Gastroesophageal sphincter (tissue), 4 donors: ENCODE data around the gene STMP1. TPM values are rescaled to one million over a fixed set of nuclear protein-coding genes. Genes with fewer than 3 reads are reported as not detected.
"Not testable (repeated sequence)": the region's sequence is repeated elsewhere in the genome, so short reads cannot be mapped to it uniquely, and the experiment has no call there.

Experiments
- ATAC-seq: fragments of 150-250 bp; one replicate; pipeline ENCODE4 v1.9.1; 2016; ENCODE audit warnings: mild to moderate bottlenecking, moderate library complexity
- H3K27ac ChIP-seq, 4 donors: fragments of 200-600 bp; sonication (generic) in 3 of 4; 1 replicate in 3 of 4; 2 replicates in 1 of 4; pipeline ENCODE4 v1.5.1; 2016 to 2019
- H3K27me3 ChIP-seq: fragments of 200-600 bp; sonication (generic); one replicate; pipeline ENCODE4 v1.5.1; 2019
- H3K36me3 ChIP-seq, 2 donors: fragments of 200-600 bp; sonication (generic); one replicate each; pipeline ENCODE4 v1.5.1; 2019; ENCODE audit warnings: control low read depth in 1 of 2
- H3K4me1 ChIP-seq, 3 donors: fragments of 200-600 bp; sonication (generic); 1 replicate in 2 of 3; 2 replicates in 1 of 3; pipeline ENCODE4 v1.5.1; 2016 to 2019; ENCODE audit warnings: control low read depth in 2 of 3
- H3K4me3 ChIP-seq, 2 donors: fragments of 200-600 bp; sonication (generic); one replicate each; pipeline ENCODE4 v1.5.1; 2019; ENCODE audit warnings: mild to moderate bottlenecking in 1 of 2, moderate library complexity in 1 of 2
- H3K9me3 ChIP-seq, 3 donors: fragments of 200-600 bp; sonication (generic); one replicate each; pipeline ENCODE4 v1.5.1; 2017 to 2019; ENCODE audit warnings: control low read depth in 2 of 3
- EP300 ChIP-seq: sonication (generic); formaldehyde crosslinking; IDR thresholded peaks from one replicate; pipeline ENCODE4 v1.6.1; 2017; ENCODE audit warnings: antibody characterized with exemption, mild to moderate bottlenecking
- POLR2A ChIP-seq, 2 donors: fragments of 450-650 bp; IDR thresholded peaks; one replicate each; pipeline ENCODE4 v1.6.1; 2017; ENCODE audit warnings: antibody characterized with exemption in 2 of 2, mild to moderate bottlenecking in 2 of 2, moderate library complexity in 1 of 2
- POLR2AphosphoS5 ChIP-seq: sonication (generic); formaldehyde crosslinking; IDR thresholded peaks from one replicate; pipeline ENCODE4 v1.6.1; 2017; ENCODE audit warnings: antibody characterized with exemption
- WGBS, 2 donors: methylation state at CpG; one replicate each; pipeline ENCODE4 v1.1.5; 2018; ENCODE audit warnings: low coverage in 1 of 2; 5-methylcytosine and 5-hydroxymethylcytosine counted together
- total RNA-seq, 4 donors: library from RNA; depleted of rRNA; stranded (reverse); fragments of >200 nt; gene quantifications; one replicate each; pipeline ENCODE4 v1.1.0, GENCODE V29; 2016
- TF ChIP-seq, protein P1 (sequence below), 4 experiments: fragments of 200-600 bp in 2 of 4; fragments of 450-650 bp in 2 of 4; sonication (generic) in 1 of 4; IDR thresholded peaks; one replicate each; pipeline ENCODE4 v1.5.1; 2017 to 2019; ENCODE audit warnings: antibody characterized with exemption in 4 of 4, mild to moderate bottlenecking in 2 of 4, moderate library complexity in 2 of 4

The STMP1 gene
- total RNA-seq, 4 donors from 2014 or later: 6.5 to 17.4 (median 11.9) TPM

DNA sequence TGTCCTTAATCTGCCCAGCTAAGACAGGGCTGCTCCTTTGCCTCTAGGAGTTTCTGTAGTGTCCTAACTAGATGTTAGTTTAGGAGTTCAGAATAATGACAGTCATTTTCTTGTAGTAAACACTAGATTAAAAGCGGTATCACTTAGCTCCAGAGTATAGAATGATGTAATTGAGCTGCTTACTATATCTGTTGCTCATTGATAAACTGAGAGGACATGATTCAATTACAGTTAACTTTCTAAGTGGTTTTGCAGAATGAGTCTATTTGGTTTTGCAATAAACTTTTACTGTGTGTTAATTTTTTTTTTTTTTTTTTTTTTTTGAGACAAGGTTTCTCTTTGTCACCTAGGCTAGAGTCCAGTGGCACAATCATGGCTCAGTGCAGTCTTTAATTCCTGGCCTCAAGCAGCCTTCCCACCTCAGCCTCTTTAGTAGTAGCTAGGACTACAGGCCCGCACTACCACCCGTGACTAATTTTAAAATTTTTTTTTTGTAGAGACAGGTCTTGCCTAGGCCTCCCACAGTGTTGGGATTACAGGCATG is 1.8 kb downstream of the STMP1 start:
- H3K27ac ChIP-seq: peak overlapping the region in 2 of 4 donors; percentile 87 to 92
- H3K36me3 ChIP-seq: peaks cover 0 to 6% of the 10 kb centered on the region in 2 donors
- TF ChIP-seq POLR2A (IDR thresholded peaks at IDR 0.05) (no peak), POLR2AphosphoS5 (no peak), EP300 (no peak)
- TF ChIP-seq, protein P1, sequence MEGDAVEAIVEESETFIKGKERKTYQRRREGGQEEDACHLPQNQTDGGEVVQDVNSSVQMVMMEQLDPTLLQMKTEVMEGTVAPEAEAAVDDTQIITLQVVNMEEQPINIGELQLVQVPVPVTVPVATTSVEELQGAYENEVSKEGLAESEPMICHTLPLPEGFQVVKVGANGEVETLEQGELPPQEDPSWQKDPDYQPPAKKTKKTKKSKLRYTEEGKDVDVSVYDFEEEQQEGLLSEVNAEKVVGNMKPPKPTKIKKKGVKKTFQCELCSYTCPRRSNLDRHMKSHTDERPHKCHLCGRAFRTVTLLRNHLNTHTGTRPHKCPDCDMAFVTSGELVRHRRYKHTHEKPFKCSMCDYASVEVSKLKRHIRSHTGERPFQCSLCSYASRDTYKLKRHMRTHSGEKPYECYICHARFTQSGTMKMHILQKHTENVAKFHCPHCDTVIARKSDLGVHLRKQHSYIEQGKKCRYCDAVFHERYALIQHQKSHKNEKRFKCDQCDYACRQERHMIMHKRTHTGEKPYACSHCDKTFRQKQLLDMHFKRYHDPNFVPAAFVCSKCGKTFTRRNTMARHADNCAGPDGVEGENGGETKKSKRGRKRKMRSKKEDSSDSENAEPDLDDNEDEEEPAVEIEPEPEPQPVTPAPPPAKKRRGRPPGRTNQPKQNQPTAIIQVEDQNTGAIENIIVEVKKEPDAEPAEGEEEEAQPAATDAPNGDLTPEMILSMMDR (IDR thresholded peaks at IDR 0.05): no peak
- H3K27me3 ChIP-seq: no peaks in the 10 kb centered on the region
- H3K4me1 ChIP-seq: peaks cover 0 to 43% (median 7%) of the 10 kb centered on the region in 3 donors
- 47 to 71% methylated on average over 1 of the region's 3 CpGs for WGBS, 2 donors
- H3K4me3 ChIP-seq: no peak overlapping the region
- no peaks in the 10 kb centered on the region for H3K9me3 ChIP-seq
- ATAC-seq: no peak

DNA sequence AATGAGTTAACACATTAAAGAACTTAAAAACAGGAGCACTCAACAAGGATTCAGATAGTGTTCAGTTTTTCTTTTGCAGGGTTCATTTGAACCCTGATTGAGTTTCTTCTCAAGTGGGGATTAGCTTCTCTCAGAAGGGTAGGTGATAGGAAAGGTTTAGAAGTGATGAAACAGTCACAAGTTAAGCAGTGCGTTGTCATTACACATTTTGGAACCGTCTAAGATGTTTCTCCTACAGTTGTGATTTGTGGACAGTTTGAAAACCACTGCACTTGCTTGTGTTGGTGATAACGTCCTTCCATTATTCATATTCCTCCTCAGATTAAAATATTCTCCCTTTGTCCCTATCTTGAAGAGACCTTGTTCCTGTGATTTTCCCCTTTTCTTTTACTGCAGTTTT is 2.7 kb downstream of the STMP1 start:
- Histone ChIP-seq H3K4me3 (no peak overlapping the region), H3K36me3 (peaks cover 0 to 6% of the 10 kb centered on the region in 2 donors), H3K27ac (no peak overlapping the region), H3K27me3 (no peaks in the 10 kb centered on the region), H3K4me1 (peaks cover 0 to 52% (median 7%) of the 10 kb centered on the region in 3 donors), H3K9me3 (no peaks in the 10 kb centered on the region)
- TF ChIP-seq POLR2AphosphoS5: no peak
- no peak for TF ChIP-seq POLR2A (IDR thresholded peaks at IDR 0.05)
- TF ChIP-seq, protein P1 (IDR thresholded peaks at IDR 0.05): no peak
- no peak for TF ChIP-seq EP300
- WGBS, 2 donors: 51 to 67% methylated on average over 3 of the region's 3 CpGs
- no peak for ATAC-seq

DNA sequence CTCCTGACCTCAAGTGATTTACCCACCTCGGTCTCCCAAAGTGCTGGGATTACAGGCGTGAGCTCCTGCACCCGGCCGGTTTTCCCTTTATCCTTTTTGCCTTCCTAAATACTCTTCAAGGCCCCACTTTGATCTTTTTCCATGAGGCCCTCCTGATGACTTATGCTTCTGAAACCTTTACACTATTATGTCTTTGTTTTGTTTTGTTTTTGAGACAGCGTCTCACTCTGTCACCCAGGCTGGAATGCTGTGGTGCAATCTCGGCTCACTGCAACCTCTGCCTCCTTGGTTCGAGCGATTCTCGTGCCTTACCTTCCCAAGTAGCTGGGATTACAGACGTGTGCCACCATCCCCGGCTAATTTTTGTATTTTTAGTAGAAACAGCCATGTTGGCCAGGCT is 3.8 kb downstream of the STMP1 start:
- Histone ChIP-seq H3K27me3 (no peaks in the 10 kb centered on the region), H3K9me3 (no peaks in the 10 kb centered on the region), H3K4me1 (peaks cover 2 to 63% (median 7%) of the 10 kb centered on the region in 3 donors), H3K4me3 (no peak overlapping the region), H3K27ac (no peak overlapping the region), H3K36me3 (peaks cover 0 to 6% of the 10 kb centered on the region in 2 donors)
- no peak for TF ChIP-seq POLR2A (IDR thresholded peaks at IDR 0.05)
- no peak for TF ChIP-seq EP300
- TF ChIP-seq, protein P1 (IDR thresholded peaks at IDR 0.05): no peak
- TF ChIP-seq POLR2AphosphoS5: no peak
- no peak for ATAC-seq
- WGBS, 2 donors: 91 to 100% methylated on average over 3 to 11 of the region's 11 CpGs

DNA sequence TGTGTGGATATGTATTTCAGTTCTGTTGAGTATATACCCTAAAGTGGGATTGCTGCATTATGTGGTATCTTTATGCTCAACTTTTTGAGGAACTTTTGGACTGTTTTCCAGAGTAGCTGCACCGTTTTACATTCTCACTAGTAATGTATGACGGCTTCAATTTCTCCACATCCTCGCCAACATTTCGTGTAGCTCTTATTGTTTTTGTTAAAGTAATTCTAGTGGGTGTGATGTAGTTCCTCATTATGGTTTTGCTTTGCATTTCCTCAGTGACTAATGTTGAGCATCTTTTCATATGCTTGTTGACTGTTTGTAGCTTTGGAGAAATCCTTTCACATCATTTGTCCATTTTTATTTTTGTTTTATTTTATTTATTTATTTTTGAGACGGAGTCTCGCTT is 4.5 kb downstream of the STMP1 start:
- TF ChIP-seq POLR2AphosphoS5: no peak
- TF ChIP-seq, protein P1 (IDR thresholded peaks at IDR 0.05): no peak
- TF ChIP-seq EP300: no peak
- TF ChIP-seq POLR2A (IDR thresholded peaks at IDR 0.05): no peak
- WGBS, 2 donors: 68 to 73% methylated on average over 6 of the region's 6 CpGs
- no peak for ATAC-seq

DNA sequence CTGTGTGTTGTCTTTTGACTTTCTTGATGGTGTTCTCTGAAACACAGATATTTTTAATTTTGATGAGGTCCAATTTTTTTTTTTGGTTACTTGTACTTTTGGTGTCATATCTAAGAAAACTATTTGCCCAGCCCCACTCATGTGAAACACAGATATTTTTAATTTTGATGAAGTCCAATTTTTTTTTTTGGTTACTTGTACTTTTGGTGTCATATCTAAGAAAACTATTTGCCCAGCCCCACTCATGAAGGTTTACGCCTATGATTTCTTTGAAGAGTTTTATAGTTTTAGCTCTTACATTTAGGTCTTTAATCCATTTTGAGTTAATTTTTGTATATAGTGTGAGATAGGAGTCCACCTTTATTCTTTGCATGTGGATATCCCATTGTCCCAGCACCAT is 5.3 kb downstream of the STMP1 start:
- 100% methylated on average over 1 of the region's 1 CpG for WGBS, 2 donors
- peaks cover 5 to 70% (median 7%) of the 10 kb centered on the region in 3 donors for H3K4me1 ChIP-seq
- not testable (repeated sequence) for ATAC-seq, H3K9me3 ChIP-seq, H3K36me3 ChIP-seq, H3K27ac ChIP-seq, H3K4me3 ChIP-seq, H3K27me3 ChIP-seq

More for the DNA sequence above, 4.5 kb downstream of the STMP1 start:
- Histone ChIP-seq H3K36me3 (peaks cover 0 to 6% of the 10 kb centered on the region in 2 donors), H3K4me3 (no peak overlapping the region), H3K27me3 (no peaks in the 10 kb centered on the region), H3K27ac (no peak overlapping the region), H3K4me1 (peaks cover 5 to 65% (median 7%) of the 10 kb centered on the region in 3 donors), H3K9me3 (no peaks in the 10 kb centered on the region)

DNA sequence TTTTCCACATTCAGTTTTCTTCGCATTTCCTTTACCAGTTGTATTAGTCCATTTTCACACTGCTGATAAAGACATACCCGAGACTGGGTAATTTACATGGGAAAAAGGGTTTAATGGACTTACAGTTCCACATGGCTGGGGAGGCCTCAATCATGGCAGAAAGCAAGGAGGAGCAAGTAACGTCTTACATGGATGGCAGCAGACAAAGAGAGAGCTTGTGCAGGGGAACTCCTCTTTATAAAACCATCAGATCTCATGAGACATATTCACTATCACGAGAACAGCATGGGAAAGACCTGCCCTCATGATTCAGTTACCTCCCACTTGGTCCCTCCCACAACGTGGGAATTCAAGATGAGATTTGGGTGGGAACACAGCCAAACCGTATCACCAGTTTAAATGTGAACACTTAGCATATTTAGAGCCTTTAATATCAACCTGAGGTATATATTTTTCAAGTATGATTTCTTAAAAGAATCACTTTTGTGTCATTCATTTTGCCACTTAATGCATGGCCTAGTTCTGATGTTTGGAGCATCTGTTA is 6.6 kb downstream of the STMP1 start:
- not testable (repeated sequence) for H3K9me3 ChIP-seq, H3K27me3 ChIP-seq, H3K4me3 ChIP-seq, H3K27ac ChIP-seq, ATAC-seq
- H3K4me1 ChIP-seq: peaks cover 6 to 71% (median 10%) of the 10 kb centered on the region in 3 donors
- peaks cover 0 to 11% of the 10 kb centered on the region in 2 donors for H3K36me3 ChIP-seq
- 63 to 66% methylated on average over 5 to 6 of the region's 6 CpGs for WGBS, 2 donors
